SK-N-MC (cell line): Measurements from ENCODE around the gene RPP25L.
A peak's percentile ranks its signal among the peaks of the same experiment; 100 is the strongest.

ENCODE experiments used
- DNase-seq: peaks from one replicate; pipeline ENCODE4 v3.0.0-alpha.2; 2011; ENCODE audit warnings: low read depth, low spot score
- H3K27ac ChIP-seq: fragments of 200-600 bp; sonication (generic); 2 replicates; pipeline ENCODE4 v1.5.1; 2016; ENCODE audit warnings: mixed run types
- H3K36me3 ChIP-seq: fragments of 200-600 bp; sonication (generic); 2 replicates; pipeline ENCODE4 v1.6.1; 2017; ENCODE audit warnings: antibody characterized with exemption, low read length, mixed read lengths; ENCODE audit not compliant: insufficient read depth
- H3K4me3 ChIP-seq: fragments of 200-600 bp; sonication (generic); 2 replicates; pipeline ENCODE4 v1.5.1; 2016
- H3K9ac ChIP-seq: fragments of 200-600 bp; sonication (generic); 2 replicates; pipeline ENCODE4 v1.8.0; 2017; ENCODE audit warnings: mixed run types, mixed read lengths; ENCODE audit not compliant: insufficient read length
- H3K9me3 ChIP-seq: fragments of 200-600 bp; sonication (generic); 2 replicates; pipeline ENCODE4 v1.6.1; 2017; ENCODE audit warnings: low read depth, mild to moderate bottlenecking, antibody characterized with exemption, low read length, moderate library complexity, mixed read lengths
- EZH2 ChIP-seq: fragments of 200-600 bp; sonication (generic); IDR thresholded peaks from one replicate; pipeline ENCODE4 v1.6.1; 2017; ENCODE audit warnings: antibody characterized with exemption
- FOXP2 ChIP-seq: optimal IDR thresholded peaks from 2 replicates; pipeline ENCODE3; 2011; ENCODE audit warnings: mild to moderate bottlenecking, moderate library complexity; ENCODE audit not compliant: insufficient read depth; ENCODE audit errors: extremely low read length, control extremely low read depth
- POLR2AphosphoS5 ChIP-seq: IDR thresholded peaks from 2 replicates; pipeline ENCODE4 v1.6.1; 2012; ENCODE audit warnings: mild to moderate bottlenecking, low read depth, low read length, borderline replicate concordance

RPP25L gene

DNA sequence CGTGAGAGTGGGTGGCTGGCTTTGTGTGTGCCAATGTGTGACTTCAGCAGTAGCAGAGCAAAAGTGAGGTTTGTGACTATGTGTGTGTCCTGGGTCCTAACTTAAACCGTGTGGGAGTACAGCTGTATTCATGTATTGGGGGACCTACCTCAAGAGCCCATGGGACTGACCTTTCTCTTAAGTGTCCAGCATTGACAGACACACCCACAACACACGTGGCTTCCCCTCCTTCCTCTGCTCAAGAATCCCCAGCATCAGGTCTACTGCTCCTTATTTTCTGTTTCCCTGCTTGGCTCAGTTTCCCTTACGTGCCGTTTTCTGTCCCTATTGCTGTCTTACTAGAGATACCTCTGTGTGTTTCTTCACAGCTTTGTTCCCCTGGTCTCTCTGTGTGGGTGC, 40.7 kb upstream of the RPP25L start:
- peak overlapping the region; percentile 81 for H3K4me3 ChIP-seq
- no peaks in the 10 kb centered on the region for H3K9me3 ChIP-seq
- H3K27ac ChIP-seq = peak overlapping the region; percentile 98
- no peak for DNase-seq
- peaks cover 20% of the 10 kb centered on the region; the same call in 1 of the 2 replicates for H3K36me3 ChIP-seq
- TF ChIP-seq EZH2 (no peak), FOXP2 (no peak), POLR2AphosphoS5 (no peak)
- peak overlapping the region; percentile 78 for H3K9ac ChIP-seq

DNA sequence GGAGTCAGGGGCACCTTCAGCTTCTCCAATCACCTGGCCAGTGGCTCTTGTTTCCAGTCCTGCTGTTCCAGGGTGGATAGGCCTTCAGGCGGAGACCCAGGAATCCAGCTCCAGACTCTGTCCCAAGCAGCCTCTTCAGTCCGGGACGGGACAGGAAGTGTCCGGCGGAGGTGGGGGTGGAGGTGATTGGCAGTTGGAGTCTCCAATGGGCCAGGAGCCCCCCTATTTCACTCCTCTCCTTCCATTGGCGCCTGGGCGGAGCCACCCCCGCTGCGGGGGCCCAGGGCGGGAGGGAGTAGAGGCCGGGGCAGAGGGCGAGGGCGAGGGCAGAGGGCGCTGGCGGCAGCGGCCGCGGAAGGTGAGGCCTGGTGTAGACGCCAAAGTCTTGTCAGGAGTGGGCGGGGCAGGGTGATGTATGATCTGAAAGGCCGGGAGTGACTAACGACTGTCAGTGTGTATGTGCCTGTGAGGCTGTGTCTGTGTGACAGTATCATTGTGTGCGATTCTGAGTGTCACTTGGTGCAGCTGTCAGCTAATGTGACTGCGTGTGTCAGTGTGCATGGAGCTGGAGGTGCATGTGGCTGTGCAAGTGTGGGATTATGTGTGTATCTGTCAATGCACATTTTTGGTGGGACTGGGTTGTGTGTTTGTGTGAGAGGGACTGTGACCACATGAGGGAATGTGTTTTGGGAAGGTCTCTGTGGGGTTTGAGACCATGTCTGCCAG, 40.1 kb upstream of the RPP25L start, which contains the start of gene IL11RA:
Gene IL11RA (plus strand): TSS at position 310 of the 726 bp plus-strand sequence. CDS start 3,033 bp downstream, outside the sequence.
- Histone ChIP-seq H3K4me3 (peak within 1 kb of the TSS; percentile 81), H3K9me3 (no peaks in the 10 kb centered on the region), H3K27ac (peak within 1 kb of the TSS; percentile 98), H3K36me3 (peaks cover 20% of the 10 kb centered on the region; the same call in 1 of the 2 replicates), H3K9ac (peak within 1 kb of the TSS; percentile 78)
- no peak for TF ChIP-seq FOXP2
- no peak for TF ChIP-seq EZH2
- TF ChIP-seq POLR2AphosphoS5 = no peak
- DNase-seq = no peak

DNA sequence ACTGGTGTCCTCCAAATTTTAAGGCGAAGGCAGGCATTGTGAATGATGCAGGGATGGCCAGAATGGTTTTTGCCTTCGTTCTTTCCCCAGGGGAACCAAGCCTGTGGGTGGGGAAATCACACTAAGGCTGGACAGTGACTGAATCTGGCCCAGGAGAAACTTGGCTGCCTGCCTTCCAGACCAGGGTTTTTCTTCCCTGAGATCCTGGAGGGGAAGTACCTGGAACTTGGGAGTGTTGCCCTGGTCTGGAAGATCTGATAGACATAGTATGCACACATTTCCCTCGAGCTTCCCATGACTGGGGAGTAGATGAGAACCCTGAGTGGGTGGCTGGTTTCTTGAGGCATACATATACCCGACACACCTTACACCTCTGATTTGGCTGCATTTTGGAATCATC, 39.4 kb upstream of the RPP25L start:
- no peak overlapping the region for H3K4me3 ChIP-seq
- H3K9ac ChIP-seq = no peak overlapping the region
- DNase-seq = no peak
- H3K27ac ChIP-seq = no peak overlapping the region
- TF ChIP-seq FOXP2 = no peak
- TF ChIP-seq EZH2 = no peak
- TF ChIP-seq POLR2AphosphoS5 = no peak
- peaks cover 20% of the 10 kb centered on the region; the same call in 1 of the 2 replicates for H3K36me3 ChIP-seq
- H3K9me3 ChIP-seq = no peaks in the 10 kb centered on the region

DNA sequence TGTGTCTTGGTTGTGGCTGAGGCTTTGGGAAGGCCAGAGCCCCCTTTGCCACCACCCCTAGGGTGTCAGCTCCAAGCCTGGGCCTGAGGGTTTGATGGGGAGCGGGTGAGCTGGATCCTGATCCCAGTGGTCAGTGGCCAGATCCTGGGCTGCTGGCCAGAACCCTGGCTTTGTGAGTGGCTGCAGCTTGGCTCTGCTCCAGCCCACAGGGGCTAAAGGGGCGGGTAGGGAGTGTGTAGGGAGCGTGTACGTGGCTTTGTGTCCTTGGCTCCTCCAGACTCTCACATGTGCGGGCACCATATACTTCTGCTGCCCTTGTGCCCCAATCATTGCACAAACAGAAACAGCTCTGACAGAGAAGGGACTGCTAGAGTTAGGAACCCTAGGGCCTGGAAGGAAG, 38.9 kb upstream of the RPP25L start:
- Histone ChIP-seq H3K4me3 (no peak overlapping the region), H3K9ac (no peak overlapping the region), H3K36me3 (peaks cover 20% of the 10 kb centered on the region; the same call in 1 of the 2 replicates), H3K27ac (peak overlapping the region; percentile 61; the same call in 1 of the 2 replicates), H3K9me3 (no peaks in the 10 kb centered on the region)
- TF ChIP-seq EZH2 = no peak
- no peak for TF ChIP-seq FOXP2
- TF ChIP-seq POLR2AphosphoS5 = no peak
- DNase-seq = no peak

DNA sequence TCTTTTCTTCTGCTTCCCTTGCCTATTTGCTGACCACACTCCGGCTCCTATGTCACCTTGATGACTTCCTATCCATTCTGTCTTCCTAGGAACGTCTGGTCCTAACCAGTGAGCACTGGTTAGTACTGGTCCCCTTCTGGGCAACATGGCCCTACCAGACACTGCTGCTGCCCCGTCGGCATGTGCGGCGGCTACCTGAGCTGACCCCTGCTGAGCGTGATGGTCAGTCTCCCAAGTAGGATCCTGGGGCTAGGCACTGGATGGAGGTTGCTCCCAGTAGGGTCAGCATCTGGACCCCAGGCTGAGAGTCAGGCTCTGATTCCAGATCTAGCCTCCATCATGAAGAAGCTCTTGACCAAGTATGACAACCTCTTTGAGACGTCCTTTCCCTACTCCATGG, 36.8 kb upstream of the RPP25L start:
- DNase-seq = no peak
- Histone ChIP-seq H3K9ac (no peak overlapping the region), H3K4me3 (no peak overlapping the region), H3K27ac (no peak overlapping the region), H3K36me3 (peaks cover 20% of the 10 kb centered on the region; the same call in 1 of the 2 replicates), H3K9me3 (no peaks in the 10 kb centered on the region)
- TF ChIP-seq POLR2AphosphoS5 (no peak), EZH2 (no peak), FOXP2 (no peak)

DNA sequence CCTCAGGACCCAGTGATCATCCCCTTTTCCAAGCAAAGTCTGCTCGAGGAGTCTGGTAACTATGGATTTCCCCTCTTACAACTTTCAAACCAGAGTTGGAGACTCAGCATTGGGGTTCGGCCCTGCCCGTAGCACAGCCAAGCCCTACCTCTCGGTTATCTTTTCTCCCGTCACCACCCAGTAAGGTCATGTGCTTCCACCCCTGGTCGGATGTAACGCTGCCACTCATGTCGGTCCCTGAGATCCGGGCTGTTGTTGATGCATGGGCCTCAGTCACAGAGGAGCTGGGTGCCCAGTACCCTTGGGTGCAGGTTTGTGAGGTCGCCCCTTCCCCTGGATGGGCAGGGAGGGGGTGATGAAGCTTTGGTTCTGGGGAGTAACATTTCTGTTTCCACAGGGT, 35.8 kb upstream of the RPP25L start:
- peak overlapping the region; percentile 80 for H3K9ac ChIP-seq
- no peaks in the 10 kb centered on the region for H3K9me3 ChIP-seq
- TF ChIP-seq EZH2 (no peak), FOXP2 (no peak), POLR2AphosphoS5 (no peak)
- DNase-seq = no peak
- no peak overlapping the region for H3K27ac ChIP-seq
- H3K36me3 ChIP-seq = peaks cover 20% of the 10 kb centered on the region; the same call in 1 of the 2 replicates
- H3K4me3 ChIP-seq = peak overlapping the region; percentile 90

DNA sequence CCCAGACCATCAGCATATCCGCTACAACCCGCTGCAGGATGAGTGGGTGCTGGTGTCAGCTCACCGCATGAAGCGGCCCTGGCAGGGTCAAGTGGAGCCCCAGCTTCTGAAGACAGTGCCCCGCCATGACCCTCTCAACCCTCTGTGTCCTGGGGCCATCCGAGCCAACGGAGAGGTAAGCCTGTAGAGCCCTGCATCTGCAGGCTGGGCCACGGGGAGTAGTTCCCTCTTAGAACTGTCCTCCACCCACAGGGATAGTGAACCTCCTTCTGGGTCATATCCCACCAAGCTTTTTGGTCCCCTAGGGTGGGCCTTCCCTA, 35.1 kb upstream of the RPP25L start:
- Histone ChIP-seq H3K4me3 (peak overlapping the region; percentile 90), H3K36me3 (peaks cover 20% of the 10 kb centered on the region; the same call in 1 of the 2 replicates), H3K9me3 (no peaks in the 10 kb centered on the region), H3K27ac (no peak overlapping the region), H3K9ac (peak overlapping the region; percentile 80)
- TF ChIP-seq POLR2AphosphoS5 (no peak), FOXP2 (no peak), EZH2 (no peak)
- no peak for DNase-seq

DNA sequence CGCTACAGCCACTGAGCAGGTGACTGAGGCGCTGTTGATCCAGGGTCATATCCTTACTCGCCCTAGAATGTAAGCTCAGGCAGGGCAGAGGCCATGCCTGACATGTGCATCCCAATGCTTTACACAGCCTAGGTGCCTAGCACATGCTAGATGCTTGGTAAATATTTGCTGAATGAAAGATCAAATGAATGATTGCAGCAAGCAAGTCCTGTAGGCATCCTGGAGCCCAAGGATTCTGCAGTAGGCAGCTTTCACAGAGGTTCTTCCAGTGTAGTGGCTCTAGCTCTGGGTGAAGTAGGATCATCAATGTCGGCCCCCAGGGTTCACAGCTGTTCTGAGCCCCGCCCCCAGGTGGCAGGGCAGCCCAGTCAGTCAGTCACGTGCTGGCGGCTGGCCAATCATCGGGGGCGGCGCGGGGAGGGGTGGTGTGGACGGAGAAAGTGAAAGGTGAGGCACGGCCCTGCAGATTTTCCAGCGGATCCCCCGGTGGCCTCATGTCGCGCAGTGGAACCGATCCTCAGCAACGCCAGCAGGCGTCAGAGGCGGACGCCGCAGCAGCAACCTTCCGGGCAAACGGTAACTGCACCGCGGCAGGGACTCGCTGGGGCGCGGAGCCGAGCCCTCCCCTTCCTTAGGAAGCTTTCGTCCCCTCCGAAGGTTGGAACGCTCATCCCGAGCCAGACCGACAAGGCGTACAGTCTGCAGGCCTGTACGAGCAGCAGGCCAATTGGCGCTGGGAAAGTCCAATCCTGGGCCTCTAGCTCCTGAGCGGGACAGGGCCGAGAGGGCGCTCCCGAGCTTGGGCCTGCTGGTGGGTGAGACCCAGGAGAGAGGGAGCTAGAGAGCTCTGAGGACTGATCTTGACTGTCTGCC, 34.5 kb upstream of the RPP25L start, which contains the start of gene GALT:
Gene GALT (plus strand): TSS at position 465 of the 873 bp plus-strand sequence. CDS start 30 bp downstream, at position 495.
- Histone ChIP-seq H3K4me3 (peak within 1 kb of the TSS; percentile 90), H3K9me3 (no peaks in the 10 kb centered on the region), H3K36me3 (peaks cover 20% of the 10 kb centered on the region; the same call in 1 of the 2 replicates), H3K27ac (no peak within 1 kb of the TSS), H3K9ac (peak within 1 kb of the TSS; percentile 80)
- DNase-seq = no peak
- TF ChIP-seq FOXP2 = no peak
- TF ChIP-seq EZH2 = no peak
- peak; percentile 86; the same call in 1 of the 2 replicates for TF ChIP-seq POLR2AphosphoS5
